SK-N-SH (cell line): ENCODE data around the gene EOLA1. TPM values are rescaled to one million over a fixed set of nuclear protein-coding genes. Genes with fewer than 3 reads are reported as not detected.

Experiments used
- CTCF ChIA-PET: fragments of 300-600, 350-600 bp; formaldehyde crosslinking; extraction: SDS; loops from one replicate; lab custom pipeline; 2021; lab: Yijun Ruan, JAX
- POLR2A ChIA-PET: fragments of 350-600 bp; sonication (Branson Sonifier 250); formaldehyde crosslinking; extraction: SDS; loops from one replicate; lab custom pipeline; 2020; ENCODE audit warnings: antibody characterized with exemption, inconsistent platforms; lab: Yijun Ruan, JAX
- DNase-seq: peaks from one replicate; pipeline ENCODE4 v3.0.0; 2012
- H2AFZ ChIP-seq: fragments of 200-600 bp; sonication (generic); 2 replicates; pipeline ENCODE4 v1.8.1; 2016; ENCODE audit warnings: antibody characterized with exemption, mild to moderate bottlenecking, low read depth
- H3F3A ChIP-seq: fragments of 200-600 bp; sonication (generic); replicated peaks from 2 replicates; pipeline ENCODE3; 2016; ENCODE audit warnings: antibody characterized with exemption, mild to moderate bottlenecking; ENCODE audit not compliant: insufficient read depth
- H3K27ac ChIP-seq, 2 experiments: fragments of 200-500 bp in 1 of 2; fragments of 200-600 bp in 1 of 2; sonication (Bioruptor generic) in 1 of 2; sonication (generic), shearing (Covaris generic) in 1 of 2; 2 replicates each; pipeline versions ENCODE4 v1.5.1 to v1.6.1; 2014 to 2016; ENCODE audit warnings: low read depth in 2 of 2, inconsistent platforms in 1 of 2, low read length in 1 of 2, mild to moderate bottlenecking in 1 of 2, mixed read lengths in 1 of 2
- H3K27me3 ChIP-seq: fragments of 200-600 bp; sonication (generic), shearing (Covaris generic); 2 replicates; pipeline ENCODE4 v1.6.1; 2016; ENCODE audit warnings: mixed run types; ENCODE audit not compliant: insufficient read depth
- H3K36me3 ChIP-seq, 2 experiments: fragments of 200-500 bp in 1 of 2; fragments of 200-600 bp in 1 of 2; sonication (Bioruptor generic) in 1 of 2; sonication (generic) in 1 of 2; replicated peaks in 1 of 2; 2 replicates each; pipeline versions ENCODE3 to v1.5.1; 2014 to 2016; ENCODE audit warnings: low read length in 1 of 2, mild to moderate bottlenecking in 1 of 2; ENCODE audit not compliant: insufficient read depth in 2 of 2, control insufficient read depth in 1 of 2
- H3K4me1 ChIP-seq, 2 experiments: fragments of 200-500 bp in 1 of 2; fragments of 200-600 bp in 1 of 2; sonication (Bioruptor generic) in 1 of 2; sonication (generic), shearing (Covaris generic) in 1 of 2; 2 replicates each; pipeline versions ENCODE4 v1.5.1 to v1.6.1; 2014 to 2016; ENCODE audit warnings: low read depth in 1 of 2, low read length in 1 of 2, mixed run types in 1 of 2; ENCODE audit not compliant: insufficient read depth in 2 of 2, control insufficient read depth in 1 of 2
- H3K4me2 ChIP-seq: fragments of 200-600 bp; sonication (generic), shearing (Covaris generic); 2 replicates; pipeline ENCODE4 v1.6.1; 2017; ENCODE audit warnings: mixed run types
- H3K4me3 ChIP-seq, 2 experiments: fragments of 200-500 bp in 1 of 2; fragments of 200-600 bp in 1 of 2; sonication (Bioruptor generic) in 1 of 2; sonication (generic), shearing (Covaris generic) in 1 of 2; 2 replicates each; pipeline versions ENCODE4 v1.5.1 to v1.8.1; 2014 to 2016; ENCODE audit warnings: low read depth in 2 of 2, inconsistent platforms in 1 of 2, low read length in 1 of 2, mild to moderate bottlenecking in 1 of 2, mixed read lengths in 1 of 2, moderate library complexity in 1 of 2
- H3K79me2 ChIP-seq: fragments of 200-600 bp; sonication (generic); 2 replicates; pipeline ENCODE4 v1.8.1; 2017; ENCODE audit warnings: mild to moderate bottlenecking; ENCODE audit not compliant: insufficient read depth
- H3K9ac ChIP-seq: fragments of 200-600 bp; sonication (generic); 2 replicates; pipeline ENCODE4 v1.6.1; 2017; ENCODE audit warnings: mixed run types
- H3K9me2 ChIP-seq: fragments of 200-600 bp; sonication (generic); 2 replicates; pipeline ENCODE4 v1.6.1; 2017; ENCODE audit warnings: mixed run types
- H3K9me3 ChIP-seq: fragments of 200-600 bp; sonication (generic); 2 replicates; pipeline ENCODE4 v1.6.1; 2017; ENCODE audit warnings: mixed run types, mild to moderate bottlenecking, moderate library complexity
- H4K20me1 ChIP-seq: fragments of 200-600 bp; sonication (generic); 2 replicates; pipeline ENCODE4 v1.6.1; 2017; ENCODE audit warnings: mild to moderate bottlenecking, mixed run types; ENCODE audit not compliant: insufficient read depth
- FOSL2 ChIP-seq: IDR thresholded peaks from 2 replicates; pipeline ENCODE4 v1.4.0; 2012; ENCODE audit warnings: low read depth, mild to moderate bottlenecking, moderate library complexity, borderline replicate concordance
- GABPA ChIP-seq: IDR thresholded peaks from 2 replicates; pipeline ENCODE4 v1.4.0; 2012; ENCODE audit warnings: low read depth, mild to moderate bottlenecking
- MEF2A ChIP-seq: IDR thresholded peaks from 2 replicates; pipeline ENCODE4 v1.4.0; 2012; ENCODE audit warnings: low read depth, borderline replicate concordance
- MXI1 ChIP-seq: IDR thresholded peaks from 2 replicates; pipeline ENCODE4 v1.6.1; 2012; ENCODE audit warnings: mild to moderate bottlenecking, low read depth, low read length, improper control_type of control experiment
- SIN3A ChIP-seq: IDR thresholded peaks from 2 replicates; pipeline ENCODE4 v1.6.1; 2012; ENCODE audit warnings: low read depth, mild to moderate bottlenecking, low read length, moderate library complexity, borderline replicate concordance
- ZBTB33 ChIP-seq: IDR thresholded peaks from 2 replicates; pipeline ENCODE4 v1.4.0; 2012; ENCODE audit warnings: low read depth, borderline replicate concordance
- WGBS: methylation state at CpG from one replicate; pipeline ENCODE4 v1.1.6; 2017; ENCODE audit warnings: low lambda C conversion rate; 5-methylcytosine and 5-hydroxymethylcytosine counted together
- polyA plus RNA-seq, 3 experiments: library from polyadenylated mRNA; depleted of rRNA; stranded (reverse); fragments of >200 nt; gene quantifications; 2 replicates each; pipeline ENCODE4 v1.2.3, GENCODE V29; 2012
- TF ChIP-seq, protein P1 (sequence below): fragments of 150-350 bp; IDR thresholded peaks from 2 replicates; pipeline ENCODE4 v1.6.1; 2016; ENCODE audit warnings: mild to moderate bottlenecking, low read depth, low read length
- TF ChIP-seq, protein P2 (sequence below): IDR thresholded peaks from 2 replicates; pipeline ENCODE4 v1.6.1; 2012; ENCODE audit warnings: mild to moderate bottlenecking, low read depth, low read length, moderate library complexity

The EOLA1 gene
- polyA plus RNA-seq, 1 of the 3 experiments (the other 2 are of a cell fraction): 16.3 TPM

DNA sequence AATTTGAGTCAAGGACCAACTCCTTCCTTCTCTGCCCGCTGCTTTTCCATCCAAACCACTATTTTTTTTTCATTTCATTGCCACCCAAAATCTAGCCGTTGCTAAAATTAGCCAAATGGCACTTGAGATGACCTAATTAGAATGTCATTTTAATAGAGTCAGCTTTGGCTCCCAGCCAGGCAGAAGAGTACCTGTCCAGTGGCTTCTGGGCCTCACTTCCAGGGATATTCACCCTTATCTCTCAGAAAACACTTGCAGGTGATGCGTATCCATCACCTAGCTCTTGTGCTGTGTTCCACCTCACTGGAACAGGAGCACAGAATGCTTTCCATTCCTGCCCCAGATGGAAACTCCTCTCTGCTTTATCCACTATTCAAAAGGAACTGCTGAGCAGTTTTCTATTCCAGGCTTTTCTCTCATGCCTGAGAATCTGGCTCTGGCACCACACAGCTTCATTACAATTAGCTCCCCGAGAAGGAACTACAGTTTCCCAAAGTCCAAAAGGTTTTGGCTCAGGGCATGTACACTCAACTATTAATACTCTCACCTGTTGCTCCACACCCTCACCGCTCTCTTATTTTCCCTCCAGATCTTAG, 28.0 kb downstream of the EOLA1 start:
- no peaks in the 10 kb centered on the region for H3K79me2 ChIP-seq
- no peak overlapping the region for H3K27ac ChIP-seq
- no peaks in the 10 kb centered on the region for H3K9me3 ChIP-seq
- 28% methylated on average over 5 of the region's 5 CpGs for WGBS
- no peak overlapping the region for H3K4me3 ChIP-seq
- H2AFZ ChIP-seq: no peak overlapping the region
- H3K4me1 ChIP-seq: no peaks in the 10 kb centered on the region
- no peaks in the 10 kb centered on the region for H4K20me1 ChIP-seq
- no peaks in the 10 kb centered on the region for H3F3A ChIP-seq
- H3K27me3 ChIP-seq: peaks cover 8% of the 10 kb centered on the region; the same call in 1 of the 2 replicates
- no peaks in the 10 kb centered on the region for H3K9me2 ChIP-seq
- ChIA-PET POLR2A (no interaction called here), CTCF (no interaction called here)
- DNase-seq: no peak
- H3K36me3 ChIP-seq: no peaks in the 10 kb centered on the region
- no peak overlapping the region for H3K4me2 ChIP-seq
- H3K9ac ChIP-seq: no peak overlapping the region
- TF ChIP-seq, protein P1, sequence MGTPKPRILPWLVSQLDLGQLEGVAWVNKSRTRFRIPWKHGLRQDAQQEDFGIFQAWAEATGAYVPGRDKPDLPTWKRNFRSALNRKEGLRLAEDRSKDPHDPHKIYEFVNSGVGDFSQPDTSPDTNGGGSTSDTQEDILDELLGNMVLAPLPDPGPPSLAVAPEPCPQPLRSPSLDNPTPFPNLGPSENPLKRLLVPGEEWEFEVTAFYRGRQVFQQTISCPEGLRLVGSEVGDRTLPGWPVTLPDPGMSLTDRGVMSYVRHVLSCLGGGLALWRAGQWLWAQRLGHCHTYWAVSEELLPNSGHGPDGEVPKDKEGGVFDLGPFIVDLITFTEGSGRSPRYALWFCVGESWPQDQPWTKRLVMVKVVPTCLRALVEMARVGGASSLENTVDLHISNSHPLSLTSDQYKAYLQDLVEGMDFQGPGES: no peak
- no peak for TF ChIP-seq ZBTB33
- no peak for TF ChIP-seq MXI1

DNA sequence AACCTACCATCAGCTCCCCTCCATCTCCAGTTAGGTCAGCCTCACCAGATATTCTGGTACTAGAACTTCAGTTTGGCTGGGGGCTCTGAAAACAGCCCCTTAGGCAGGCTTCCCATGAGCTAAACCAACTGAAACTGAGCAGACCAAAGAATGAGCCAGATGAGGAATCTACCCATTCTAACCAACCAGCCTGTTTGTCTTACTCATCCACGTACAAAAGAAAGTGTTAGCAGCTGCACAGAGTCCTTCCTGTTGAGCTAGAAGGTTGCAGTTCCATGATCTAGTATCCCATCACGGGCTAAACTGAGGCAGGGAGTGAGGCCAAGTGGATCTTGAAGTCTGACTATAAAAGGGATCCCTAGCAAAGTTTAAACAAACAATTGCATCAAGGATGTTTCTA, 29.0 kb downstream of the EOLA1 start:
- no peak overlapping the region for H3K4me2 ChIP-seq
- 0% methylated on average over 2 of the region's 2 CpGs for WGBS
- H3K9me2 ChIP-seq: no peaks in the 10 kb centered on the region
- H3K27ac ChIP-seq: no peak overlapping the region
- no peak overlapping the region for H3K9ac ChIP-seq
- no peaks in the 10 kb centered on the region for H3F3A ChIP-seq
- ChIA-PET POLR2A (no interaction called here), CTCF (no interaction called here)
- no peaks in the 10 kb centered on the region for H3K79me2 ChIP-seq
- no peaks in the 10 kb centered on the region for H4K20me1 ChIP-seq
- peaks cover 8% of the 10 kb centered on the region; the same call in 1 of the 2 replicates for H3K27me3 ChIP-seq
- H3K4me3 ChIP-seq: no peak overlapping the region
- no peaks in the 10 kb centered on the region for H3K9me3 ChIP-seq
- DNase-seq: no peak
- TF ChIP-seq SIN3A (no peak), GABPA (no peak), FOSL2 (no peak), MEF2A (no peak)
- TF ChIP-seq, protein P2, sequence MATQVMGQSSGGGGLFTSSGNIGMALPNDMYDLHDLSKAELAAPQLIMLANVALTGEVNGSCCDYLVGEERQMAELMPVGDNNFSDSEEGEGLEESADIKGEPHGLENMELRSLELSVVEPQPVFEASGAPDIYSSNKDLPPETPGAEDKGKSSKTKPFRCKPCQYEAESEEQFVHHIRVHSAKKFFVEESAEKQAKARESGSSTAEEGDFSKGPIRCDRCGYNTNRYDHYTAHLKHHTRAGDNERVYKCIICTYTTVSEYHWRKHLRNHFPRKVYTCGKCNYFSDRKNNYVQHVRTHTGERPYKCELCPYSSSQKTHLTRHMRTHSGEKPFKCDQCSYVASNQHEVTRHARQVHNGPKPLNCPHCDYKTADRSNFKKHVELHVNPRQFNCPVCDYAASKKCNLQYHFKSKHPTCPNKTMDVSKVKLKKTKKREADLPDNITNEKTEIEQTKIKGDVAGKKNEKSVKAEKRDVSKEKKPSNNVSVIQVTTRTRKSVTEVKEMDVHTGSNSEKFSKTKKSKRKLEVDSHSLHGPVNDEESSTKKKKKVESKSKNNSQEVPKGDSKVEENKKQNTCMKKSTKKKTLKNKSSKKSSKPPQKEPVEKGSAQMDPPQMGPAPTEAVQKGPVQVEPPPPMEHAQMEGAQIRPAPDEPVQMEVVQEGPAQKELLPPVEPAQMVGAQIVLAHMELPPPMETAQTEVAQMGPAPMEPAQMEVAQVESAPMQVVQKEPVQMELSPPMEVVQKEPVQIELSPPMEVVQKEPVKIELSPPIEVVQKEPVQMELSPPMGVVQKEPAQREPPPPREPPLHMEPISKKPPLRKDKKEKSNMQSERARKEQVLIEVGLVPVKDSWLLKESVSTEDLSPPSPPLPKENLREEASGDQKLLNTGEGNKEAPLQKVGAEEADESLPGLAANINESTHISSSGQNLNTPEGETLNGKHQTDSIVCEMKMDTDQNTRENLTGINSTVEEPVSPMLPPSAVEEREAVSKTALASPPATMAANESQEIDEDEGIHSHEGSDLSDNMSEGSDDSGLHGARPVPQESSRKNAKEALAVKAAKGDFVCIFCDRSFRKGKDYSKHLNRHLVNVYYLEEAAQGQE: no peak
- no peaks in the 10 kb centered on the region for H3K36me3 ChIP-seq
- H2AFZ ChIP-seq: no peak overlapping the region
- no peaks in the 10 kb centered on the region for H3K4me1 ChIP-seq
